Fibroblast of lung (primary cell): Measurements from ENCODE around the gene PRKCH.

Experiments
- CTCF ChIP-seq, 2 donors: IDR thresholded peaks in 1 of 2; conservative IDR thresholded peaks in 1 of 2; 1 replicate in 1 of 2; 2 replicates in 1 of 2; pipeline ENCODE4 v1.5.1; 2011 to 2012; ENCODE audit warnings: low read length in 2 of 2, control low read depth in 1 of 2, inconsistent platforms in 1 of 2, low read depth in 1 of 2, mild to moderate bottlenecking in 1 of 2
- EZH2 ChIP-seq: IDR thresholded peaks from 2 replicates; pipeline ENCODE4 v1.5.1; 2012; ENCODE audit warnings: low read length, control low read depth, mild to moderate bottlenecking; ENCODE audit errors: missing control alignments

- TF ChIP-seq CTCF (conservative IDR thresholded peaks at IDR 0.05 in 1 of 2, IDR thresholded peaks at IDR 0.05 in 1 of 2; ENCODE audit: low read depth in 1 of 2, low read length in 2 of 2) (no peak), EZH2 (no peak)
These were observed 47.5 kb downstream of the PRKCH start for GRCh38 chr14:61368781-61369453.
